AG04450 (cell line): ENCODE data around the gene TBCE. TPM values are rescaled to one million over a fixed set of nuclear protein-coding genes. Genes with fewer than 3 reads are reported as not detected.

ENCODE experiments used
- CTCF ChIA-PET: fragments of 300-600, 350-600 bp; formaldehyde crosslinking; extraction: SDS; loops from one replicate; lab custom pipeline; 2022; ENCODE audit warnings: antibody characterized with exemption, inconsistent platforms; lab: Charles Lee
- POLR2A ChIA-PET: fragments of 350-600 bp; formaldehyde crosslinking; extraction: SDS; loops from one replicate; lab custom pipeline; 2021; ENCODE audit warnings: antibody characterized with exemption, inconsistent platforms; lab: Yijun Ruan, JAX
- DNase-seq: peaks from one replicate; pipeline ENCODE4 v3.0.0-alpha.2; 2011; ENCODE audit warnings: low read depth, low spot score
- H3K27ac ChIP-seq: one replicate; pipeline ENCODE4 v1.5.1; 2012; ENCODE audit warnings: low read depth, low read length, control low read depth
- H3K27me3 ChIP-seq: one replicate; pipeline ENCODE4 v1.6.0; 2012; ENCODE audit warnings: low read length; ENCODE audit not compliant: control insufficient read depth, insufficient read depth
- H3K4me3 ChIP-seq: 2 replicates; pipeline ENCODE4 v1.5.1; 2011; ENCODE audit warnings: mild to moderate bottlenecking, low read depth, low read length, control low read depth
- H3K9me3 ChIP-seq: 2 replicates; pipeline ENCODE4 v1.5.1; 2012; ENCODE audit warnings: low read length; ENCODE audit not compliant: control insufficient read depth, insufficient read depth
- CTCF ChIP-seq: IDR thresholded peaks from 2 replicates; pipeline ENCODE4 v1.5.1; 2011; ENCODE audit warnings: low read depth, low read length, control low read depth, inconsistent platforms
- polyA plus RNA-seq: library from polyadenylated mRNA; depleted of rRNA; stranded (reverse); fragments of >200 nt; gene quantifications from 2 replicates; pipeline ENCODE4 v1.2.3, GENCODE V29; 2011

TBCE gene
- polyA plus RNA-seq, 1 experiment, result 36.5 TPM

- DNase-seq, result no peak
- no peaks in the 10 kb centered on the region for H3K9me3 ChIP-seq
- H3K27me3 ChIP-seq, result no peaks in the 10 kb centered on the region
- no peak overlapping the region for H3K4me3 ChIP-seq
- ChIA-PET CTCF (no interaction called here), POLR2A (no interaction called here)
- no peak overlapping the region for H3K27ac ChIP-seq
- no peak for TF ChIP-seq CTCF
These were observed 30.3 kb upstream of the TBCE start for GRCh38 chr1:235336903-235337302.

GRCh38 chr1:235339746-235340145, 27.5 kb upstream of the TBCE start:
- CTCF ChIA-PET, result interaction anchor here (2.2 kb wide), 1 partner anchor 77 kb away, joined by 5 read pairs; no protein-coding TSS in a partner anchor
- Histone ChIP-seq H3K4me3 (no peak overlapping the region), H3K27ac (no peak overlapping the region), H3K27me3 (no peaks in the 10 kb centered on the region), H3K9me3 (no peaks in the 10 kb centered on the region)
- POLR2A ChIA-PET, result interaction anchor here (1.5 kb wide), 1 partner anchor 11 kb away, joined by 3 read pairs; the partner anchor contains the start of gene GGPS1
- DNase-seq, result no peak
- no peak for TF ChIP-seq CTCF

- no peak for TF ChIP-seq CTCF
- H3K27me3 ChIP-seq, result no peaks in the 10 kb centered on the region
- H3K4me3 ChIP-seq, result no peak overlapping the region
- CTCF ChIA-PET, result interaction anchor here (0.6 to 2.2 kb wide), 3 partner anchors 11 to 75 kb away, joined by 3 to 5 read pairs (median 5); no protein-coding TSS in a partner anchor
- POLR2A ChIA-PET, result no interaction called here
- no peaks in the 10 kb centered on the region for H3K9me3 ChIP-seq
- no peak overlapping the region for H3K27ac ChIP-seq
- DNase-seq, result no peak
These were observed 25.9 kb upstream of the TBCE start for GRCh38 chr1:235341334-235341733.

- CTCF ChIA-PET, result interaction anchor here (0.5 to 2.2 kb wide), 3 partner anchors 75 to 106 kb away, joined by 3 to 5 read pairs (median 4); no protein-coding TSS in a partner anchor
These were observed 25.2 kb upstream of the TBCE start for GRCh38 chr1:235342039-235342438.

More at GRCh38 chr1:235342039-235342438, 25.2 kb upstream of the TBCE start:
- no peaks in the 10 kb centered on the region for H3K27me3 ChIP-seq
- POLR2A ChIA-PET, result interaction anchor here (1.3 kb wide), 1 partner anchor 13 kb away, joined by 3 read pairs; the partner anchor contains the start of gene GGPS1
- no peaks in the 10 kb centered on the region for H3K9me3 ChIP-seq
- TF ChIP-seq CTCF, result no peak
- DNase-seq, result no peak
- H3K27ac ChIP-seq, result no peak overlapping the region
- no peak overlapping the region for H3K4me3 ChIP-seq
